B cell (primary cell): ENCODE data around the gene TREH.

Experiments used
- EZH2 ChIP-seq: IDR thresholded peaks from 2 replicates; pipeline ENCODE4 v1.6.1; 2012; ENCODE audit warnings: borderline replicate concordance, low read depth, mild to moderate bottlenecking, moderate library complexity, low read length; ENCODE audit not compliant: insufficient read depth, poor library complexity, severe bottlenecking
- TF ChIP-seq, protein P1 (sequence below): fragments of 200-600 bp; IDR thresholded peaks from one replicate; pipeline ENCODE4 v1.8.0; 2022; ENCODE audit warnings: antibody characterized with exemption, mild to moderate bottlenecking

DNA sequence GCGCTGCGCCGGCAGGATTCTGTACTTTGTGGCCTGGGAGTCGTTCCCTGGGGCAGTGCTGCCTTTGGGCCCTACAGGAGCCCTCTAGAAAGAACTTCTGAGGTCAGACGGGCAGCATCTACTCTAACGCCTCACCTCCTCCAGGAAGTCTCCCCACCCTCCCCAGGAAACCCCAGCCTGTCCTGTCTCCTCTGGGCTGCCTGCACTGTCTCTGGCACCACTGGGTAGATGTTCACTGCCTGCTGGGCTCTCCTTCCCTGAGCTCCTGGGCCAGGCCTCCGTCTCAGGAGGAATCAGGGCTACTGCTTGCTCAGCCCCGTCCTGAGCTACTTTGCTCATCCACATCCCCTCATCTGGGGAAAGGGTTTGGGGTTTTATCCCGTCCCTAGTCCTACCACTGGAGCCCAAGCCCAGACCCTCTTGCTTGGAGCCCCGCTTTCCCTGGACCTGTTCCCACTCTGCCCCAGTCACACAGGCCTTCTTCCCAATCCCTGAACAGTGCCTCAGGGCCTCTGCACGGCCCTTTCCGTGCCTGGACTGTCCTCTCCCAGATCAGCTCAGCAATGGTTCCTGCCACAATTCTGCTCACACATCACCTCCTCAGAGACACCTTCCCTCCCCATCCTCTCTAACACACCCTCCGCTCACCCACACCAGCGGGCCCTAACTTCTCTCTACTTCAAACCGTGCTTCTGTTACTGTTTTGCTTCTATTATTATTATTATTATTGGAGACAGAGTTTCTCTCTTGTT lies 11.3 kb upstream of the TREH start:
- TF ChIP-seq, protein P1, sequence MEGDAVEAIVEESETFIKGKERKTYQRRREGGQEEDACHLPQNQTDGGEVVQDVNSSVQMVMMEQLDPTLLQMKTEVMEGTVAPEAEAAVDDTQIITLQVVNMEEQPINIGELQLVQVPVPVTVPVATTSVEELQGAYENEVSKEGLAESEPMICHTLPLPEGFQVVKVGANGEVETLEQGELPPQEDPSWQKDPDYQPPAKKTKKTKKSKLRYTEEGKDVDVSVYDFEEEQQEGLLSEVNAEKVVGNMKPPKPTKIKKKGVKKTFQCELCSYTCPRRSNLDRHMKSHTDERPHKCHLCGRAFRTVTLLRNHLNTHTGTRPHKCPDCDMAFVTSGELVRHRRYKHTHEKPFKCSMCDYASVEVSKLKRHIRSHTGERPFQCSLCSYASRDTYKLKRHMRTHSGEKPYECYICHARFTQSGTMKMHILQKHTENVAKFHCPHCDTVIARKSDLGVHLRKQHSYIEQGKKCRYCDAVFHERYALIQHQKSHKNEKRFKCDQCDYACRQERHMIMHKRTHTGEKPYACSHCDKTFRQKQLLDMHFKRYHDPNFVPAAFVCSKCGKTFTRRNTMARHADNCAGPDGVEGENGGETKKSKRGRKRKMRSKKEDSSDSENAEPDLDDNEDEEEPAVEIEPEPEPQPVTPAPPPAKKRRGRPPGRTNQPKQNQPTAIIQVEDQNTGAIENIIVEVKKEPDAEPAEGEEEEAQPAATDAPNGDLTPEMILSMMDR: no peak
- TF ChIP-seq EZH2: no peak
